Sigmoid colon (tissue), 7 donors: ENCODE results near the gene VPS35L. TPM values are rescaled to one million over a fixed set of nuclear protein-coding genes. Genes with fewer than 3 reads are reported as not detected.

Experiments used
- DNase-seq: peaks from one replicate; pipeline ENCODE4 v3.0.0-alpha.2; 2019
- H3K27ac ChIP-seq, 4 donors: fragments of 200-600 bp; sonication (generic); one replicate each; pipeline ENCODE4 v1.5.1; 2016 to 2019; ENCODE audit warnings: mild to moderate bottlenecking in 1 of 4
- H3K27me3 ChIP-seq, 3 donors: fragments of 200-600 bp; sonication (generic); one replicate each; pipeline ENCODE4 v1.5.1; 2019; ENCODE audit warnings: mild to moderate bottlenecking in 1 of 3
- H3K36me3 ChIP-seq, 4 donors: fragments of 200-600 bp; sonication (generic); one replicate each; pipeline ENCODE4 v1.5.1; 2016 to 2019
- H3K4me1 ChIP-seq, 4 donors: fragments of 200-600 bp; sonication (generic); one replicate each; pipeline ENCODE4 v1.5.1; 2017 to 2019
- H3K4me3 ChIP-seq, 4 donors: fragments of 200-600 bp; sonication (generic); one replicate each; pipeline ENCODE4 v1.5.1; 2017 to 2019; ENCODE audit warnings: mild to moderate bottlenecking in 2 of 4, moderate library complexity in 1 of 4
- H3K9me3 ChIP-seq, 4 donors: fragments of 200-600 bp in 3 of 4; sonication (generic) in 3 of 4; one replicate each; pipeline versions ENCODE4 v1.5.1 to v1.6.1; 2013 to 2019
- EP300 ChIP-seq, 4 donors: sonication (generic); formaldehyde crosslinking; IDR thresholded peaks; one replicate each; pipeline ENCODE4 v1.6.1; 2017; ENCODE audit warnings: antibody characterized with exemption in 4 of 4
- WGBS, 2 donors: extraction: QIAGEN DNeasy Blood & Tissue Kit; methylation state at CpG; one replicate each; pipeline ENCODE4 v1.1.7; 2013; 5-methylcytosine and 5-hydroxymethylcytosine counted together
- intact Hi-C: fragments of 100-400 bp; cut with DNase I; formaldehyde crosslinking; loops from one replicate; pipeline ENCODE4 v1.15.1; 2023
- polyA plus RNA-seq, 3 donors: library from polyadenylated mRNA; stranded (reverse); fragments of 200-250 nt; gene quantifications; one replicate each; pipeline ENCODE4 v1.2.3, GENCODE V29; 2013
- total RNA-seq, 4 donors: library from RNA; depleted of rRNA; stranded (reverse); fragments of >200 nt; gene quantifications; one replicate each; pipeline ENCODE4 v1.1.0, GENCODE V29; 2016
- donor health status: healthy with polysubstance abuse.
- donor health status: Bipolar disorder and iron deficiency.
- donor health status: healthy.

The VPS35L gene
- total and polyA plus RNA-seq, 7 donors: 21.6 to 53.7 (median 41.8) TPM

DNA sequence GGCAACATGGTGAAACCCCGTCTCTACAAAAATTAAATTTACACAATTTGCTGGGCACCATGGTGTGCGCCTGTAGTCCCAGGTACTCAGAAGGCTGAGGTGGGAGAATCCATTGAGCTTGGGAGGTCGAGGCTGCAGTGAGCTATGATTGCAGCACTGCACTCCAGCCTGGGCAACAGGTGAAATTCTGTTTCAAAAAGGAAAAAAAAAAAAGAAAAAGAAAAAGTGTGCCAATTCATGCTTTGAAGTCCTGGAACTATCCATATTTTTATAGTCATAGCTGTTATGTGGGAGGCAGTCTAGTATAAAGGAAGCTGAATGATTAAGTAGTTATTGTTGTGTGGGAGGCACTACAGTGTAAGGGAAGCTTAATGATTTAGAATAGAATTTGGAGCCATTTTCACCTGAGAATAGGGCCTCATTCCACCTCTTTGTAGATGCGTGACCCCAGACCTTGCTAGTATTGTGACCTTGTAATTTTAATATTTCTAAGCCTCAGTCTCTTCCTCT is 194.1 kb downstream of the VPS35L start:
- no peaks in the 10 kb centered on the region for H3K4me1 ChIP-seq
- no peaks in the 10 kb centered on the region for H3K36me3 ChIP-seq
- no peak overlapping the region for H3K4me3 ChIP-seq
- intact Hi-C loops: no loop called here
- no peak for TF ChIP-seq EP300 (IDR thresholded peaks at IDR 0.05)
- no peaks in the 10 kb centered on the region for H3K27me3 ChIP-seq
- H3K9me3 ChIP-seq: no peaks in the 10 kb centered on the region
- WGBS, 2 donors: 82 to 89% methylated on average over 4 of the region's 4 CpGs
- no peak overlapping the region for H3K27ac ChIP-seq
- no peak for DNase-seq

Other genes starting within 250 kb of the VPS35L start
- under 1 TPM in 2 of 4 donors, not detected in 2; 0.36 to 0.83 TPM for gene TMC5, start 137.8 kb upstream of the VPS35L start, total RNA-seq
- gene TMC5, start 137.8 kb upstream of the VPS35L start, polyA plus RNA-seq: 10 to 100 TPM; 22.4 to 56.0 (median 35.4) TPM
- gene GDE1, start 33.6 kb upstream of the VPS35L start, total RNA-seq: 100 to 1,000 TPM in 2 of 4 donors, 10 to 100 TPM in 2; 78.5 to 107 (median 103) TPM
- 10 to 100 TPM; 56.6 to 86.5 (median 78.1) TPM for gene GDE1, start 33.6 kb upstream of the VPS35L start, polyA plus RNA-seq
- 10 to 100 TPM; 13.3 to 20.7 (median 19.4) TPM for gene CCP110, start 31.8 kb upstream of the VPS35L start, total RNA-seq
- 1 to 10 TPM; 2.4 to 6.9 (median 3.5) TPM for gene CCP110, start 31.8 kb upstream of the VPS35L start, polyA plus RNA-seq
- 10 to 100 TPM in 1 of 4 donors, 1 to 10 TPM in 3; 5.0 to 11.1 (median 7.6) TPM for gene KNOP1, start 162.5 kb downstream of the VPS35L start, total RNA-seq
- gene KNOP1, start 162.5 kb downstream of the VPS35L start, polyA plus RNA-seq: 10 to 100 TPM; 10.4 to 16.4 (median 16.2) TPM
- gene IQCK, start 162.6 kb downstream of the VPS35L start, total RNA-seq: 10 to 100 TPM; 10.3 to 16.6 (median 12.4) TPM
- 1 to 10 TPM; 5.1 to 9.0 (median 9.0) TPM for gene IQCK, start 162.6 kb downstream of the VPS35L start, polyA plus RNA-seq